Measurements from ENCODE around the gene CYCS.

DNA sequence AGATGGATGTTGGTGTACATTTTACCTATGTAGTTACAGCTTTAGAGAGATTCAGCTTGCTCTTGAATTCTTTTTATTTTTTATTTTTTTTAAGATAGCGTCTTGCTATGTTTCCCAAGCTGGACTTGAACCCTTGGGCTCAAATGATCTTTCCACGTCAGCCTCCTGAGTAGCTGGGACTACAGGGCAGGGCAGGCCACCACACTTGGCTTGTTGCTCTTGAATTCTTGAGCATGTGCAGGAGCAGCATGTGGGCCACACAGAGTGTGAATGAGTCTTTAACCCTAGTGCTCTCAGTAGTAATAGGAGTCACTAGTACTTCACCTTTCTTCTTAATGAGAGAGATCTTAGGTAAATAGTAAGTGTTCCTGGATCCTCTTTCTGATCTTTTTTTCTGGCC lies 26.7 kb upstream of the CYCS start:
- TF ChIP-seq, protein P1, sequence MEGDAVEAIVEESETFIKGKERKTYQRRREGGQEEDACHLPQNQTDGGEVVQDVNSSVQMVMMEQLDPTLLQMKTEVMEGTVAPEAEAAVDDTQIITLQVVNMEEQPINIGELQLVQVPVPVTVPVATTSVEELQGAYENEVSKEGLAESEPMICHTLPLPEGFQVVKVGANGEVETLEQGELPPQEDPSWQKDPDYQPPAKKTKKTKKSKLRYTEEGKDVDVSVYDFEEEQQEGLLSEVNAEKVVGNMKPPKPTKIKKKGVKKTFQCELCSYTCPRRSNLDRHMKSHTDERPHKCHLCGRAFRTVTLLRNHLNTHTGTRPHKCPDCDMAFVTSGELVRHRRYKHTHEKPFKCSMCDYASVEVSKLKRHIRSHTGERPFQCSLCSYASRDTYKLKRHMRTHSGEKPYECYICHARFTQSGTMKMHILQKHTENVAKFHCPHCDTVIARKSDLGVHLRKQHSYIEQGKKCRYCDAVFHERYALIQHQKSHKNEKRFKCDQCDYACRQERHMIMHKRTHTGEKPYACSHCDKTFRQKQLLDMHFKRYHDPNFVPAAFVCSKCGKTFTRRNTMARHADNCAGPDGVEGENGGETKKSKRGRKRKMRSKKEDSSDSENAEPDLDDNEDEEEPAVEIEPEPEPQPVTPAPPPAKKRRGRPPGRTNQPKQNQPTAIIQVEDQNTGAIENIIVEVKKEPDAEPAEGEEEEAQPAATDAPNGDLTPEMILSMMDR (conservative IDR thresholded peaks at IDR 0.05; ENCODE audit: low read length) = no peak
- no peak for TF ChIP-seq EZH2phosphoT487 (IDR thresholded peaks at IDR 0.05; ENCODE audit: borderline replicate concordance, low read depth, low read length)
